Stomach (tissue), 9 donors: Measurements from ENCODE around the gene BICD2. TPM values are rescaled to one million over a fixed set of nuclear protein-coding genes. Genes with fewer than 3 reads are reported as not detected.
A peak's percentile ranks its signal among the peaks of the same experiment; 100 is the strongest.

Experiments
- DNase-seq, 2 donors: peaks; one replicate each; pipeline versions ENCODE4 v3.0.0 to v3.0.0-alpha.2; 2013 to 2019
- H3K27ac ChIP-seq, 5 donors: fragments of 200-600 bp in 4 of 5; sonication (generic) in 4 of 5; one replicate each; pipeline ENCODE4 v1.5.1; 2013 to 2019; ENCODE audit warnings: mild to moderate bottlenecking in 1 of 5, moderate library complexity in 1 of 5
- H3K27me3 ChIP-seq, 3 donors: fragments of 200-600 bp; sonication (generic); one replicate each; pipeline ENCODE4 v1.5.1; 2017 to 2019; ENCODE audit warnings: mixed run types in 1 of 3
- H3K36me3 ChIP-seq, 4 donors: fragments of 200-600 bp; sonication (generic); 1 replicate in 3 of 4; 2 replicates in 1 of 4; pipeline ENCODE4 v1.5.1; 2016 to 2019
- H3K4me1 ChIP-seq, 4 donors: fragments of 200-600 bp; sonication (generic); one replicate each; pipeline ENCODE4 v1.5.1; 2016 to 2019
- H3K4me3 ChIP-seq, 4 donors: fragments of 200-600 bp; sonication (generic) in 3 of 4; one replicate each; pipeline ENCODE4 v1.5.1; 2016 to 2019; ENCODE audit warnings: mild to moderate bottlenecking in 1 of 4
- H3K9me3 ChIP-seq, 4 donors: fragments of 200-600 bp; sonication (generic); one replicate each; pipeline ENCODE4 v1.5.1; 2016 to 2019
- EP300 ChIP-seq: sonication (generic); formaldehyde crosslinking; IDR thresholded peaks from one replicate; pipeline ENCODE4 v1.6.1; 2017; ENCODE audit warnings: antibody characterized with exemption
- POLR2A ChIP-seq, 4 donors: fragments of 450-650 bp; IDR thresholded peaks; one replicate each; pipeline ENCODE4 v1.6.1; 2016; ENCODE audit warnings: antibody characterized with exemption in 4 of 4, control low read depth in 2 of 4, mild to moderate bottlenecking in 1 of 4, moderate library complexity in 1 of 4
- POLR2AphosphoS5 ChIP-seq, 3 donors: sonication (generic); formaldehyde crosslinking; IDR thresholded peaks; one replicate each; pipeline ENCODE4 v1.6.1; 2016; ENCODE audit warnings: antibody characterized with exemption in 3 of 3
- WGBS, 5 donors: extraction: QIAGEN DNeasy Blood & Tissue Kit in 3 of 5; methylation state at CpG; one replicate each; pipeline versions ENCODE4 v1.1.5 to v1.1.7; 2013 to 2018; 5-methylcytosine and 5-hydroxymethylcytosine counted together
- intact Hi-C: fragments of 100-400 bp; cut with DNase I; formaldehyde crosslinking; loops from one replicate; pipeline ENCODE4 v1.15.1; 2023; ENCODE audit warnings: low total_unique reads
- polyA plus RNA-seq, 3 donors: library from polyadenylated mRNA; stranded (reverse); fragments of 200-250 nt; gene quantifications; one replicate each; pipeline ENCODE4 v1.2.3, GENCODE V29; 2013
- total RNA-seq, 5 donors: library from RNA; depleted of rRNA; stranded (reverse); fragments of >200 nt; gene quantifications; one replicate each; pipeline versions ENCODE4 v1.1.0 to v1.2.3, GENCODE V29; 2014 to 2016
- TF ChIP-seq, protein P1 (sequence below), 7 experiments: fragments of 450-650 bp in 4 of 7; fragments of 200-600 bp in 3 of 7; sonication (generic) in 3 of 7; IDR thresholded peaks; one replicate each; pipeline ENCODE4 v1.5.1; 2016 to 2019; ENCODE audit warnings: antibody characterized with exemption in 7 of 7, control low read depth in 2 of 7, mild to moderate bottlenecking in 1 of 7
- donor health status: healthy with polysubstance abuse.
- donor health status: Bipolar disorder and iron deficiency.
- donor health status: healthy.

The BICD2 gene
- total and polyA plus RNA-seq, 8 donors = 5.9 to 32.6 (median 16.4) TPM

DNA sequence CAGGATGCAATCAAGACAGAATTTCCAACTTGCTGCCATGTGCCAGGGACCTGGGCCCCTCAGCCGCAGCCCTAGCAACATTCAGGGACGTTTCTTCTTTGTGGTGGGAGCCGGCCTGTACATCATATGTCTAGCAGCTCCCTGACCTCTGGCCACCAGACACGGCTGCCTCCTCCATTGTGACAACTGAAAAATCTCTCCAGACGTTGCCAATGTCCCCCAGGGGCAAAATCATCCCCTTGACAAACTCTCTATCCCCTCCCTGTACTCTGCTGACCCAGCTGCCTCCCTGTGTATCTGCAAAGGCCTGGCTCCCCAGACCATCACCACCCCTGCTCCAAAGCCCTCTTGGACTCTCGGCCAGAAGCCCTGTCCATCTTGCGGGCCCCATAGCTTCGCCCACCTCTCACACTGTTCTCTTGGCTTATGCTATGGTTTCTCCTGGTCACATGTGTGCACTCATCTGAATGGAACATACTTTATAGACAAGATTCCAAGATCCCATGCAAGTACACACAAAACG, 40.8 kb downstream of the BICD2 start:
- no peak for TF ChIP-seq EP300
- TF ChIP-seq, protein P1, sequence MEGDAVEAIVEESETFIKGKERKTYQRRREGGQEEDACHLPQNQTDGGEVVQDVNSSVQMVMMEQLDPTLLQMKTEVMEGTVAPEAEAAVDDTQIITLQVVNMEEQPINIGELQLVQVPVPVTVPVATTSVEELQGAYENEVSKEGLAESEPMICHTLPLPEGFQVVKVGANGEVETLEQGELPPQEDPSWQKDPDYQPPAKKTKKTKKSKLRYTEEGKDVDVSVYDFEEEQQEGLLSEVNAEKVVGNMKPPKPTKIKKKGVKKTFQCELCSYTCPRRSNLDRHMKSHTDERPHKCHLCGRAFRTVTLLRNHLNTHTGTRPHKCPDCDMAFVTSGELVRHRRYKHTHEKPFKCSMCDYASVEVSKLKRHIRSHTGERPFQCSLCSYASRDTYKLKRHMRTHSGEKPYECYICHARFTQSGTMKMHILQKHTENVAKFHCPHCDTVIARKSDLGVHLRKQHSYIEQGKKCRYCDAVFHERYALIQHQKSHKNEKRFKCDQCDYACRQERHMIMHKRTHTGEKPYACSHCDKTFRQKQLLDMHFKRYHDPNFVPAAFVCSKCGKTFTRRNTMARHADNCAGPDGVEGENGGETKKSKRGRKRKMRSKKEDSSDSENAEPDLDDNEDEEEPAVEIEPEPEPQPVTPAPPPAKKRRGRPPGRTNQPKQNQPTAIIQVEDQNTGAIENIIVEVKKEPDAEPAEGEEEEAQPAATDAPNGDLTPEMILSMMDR (IDR thresholded peaks at IDR 0.05) = no peak
- H3K27ac ChIP-seq = no peak overlapping the region
- intact Hi-C loops = no loop called here
- H3K27me3 ChIP-seq = no peaks in the 10 kb centered on the region
- peak in 1 of 2 donors; percentile 17 for DNase-seq
- WGBS, 5 donors = 70 to 83% (median 75%) methylated on average over 9 of the region's 9 CpGs
- no peak overlapping the region for H3K4me3 ChIP-seq
- H3K4me1 ChIP-seq = peaks cover 0 to 21% (median 7%) of the 10 kb centered on the region in 4 donors
- H3K9me3 ChIP-seq = no peaks in the 10 kb centered on the region
- H3K36me3 ChIP-seq = peaks cover 42 to 94% (median 90%) of the 10 kb centered on the region in 4 donors

DNA sequence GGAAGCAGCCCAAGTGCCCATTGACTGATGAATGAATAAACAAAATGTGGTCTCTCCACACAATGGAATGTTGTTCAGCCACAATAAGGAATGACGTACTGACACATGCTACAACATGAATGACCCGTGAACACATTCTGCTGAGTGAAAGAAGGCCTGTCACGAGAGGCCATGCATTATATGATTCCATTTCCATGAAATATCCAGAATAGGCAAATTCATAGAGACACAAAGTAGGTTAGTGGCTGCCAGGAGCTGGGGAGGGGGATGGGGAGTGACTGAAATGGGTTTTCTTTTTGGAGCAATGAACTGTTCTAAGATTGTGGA, 41.4 kb downstream of the BICD2 start:
- no peak overlapping the region for H3K4me3 ChIP-seq
- H3K4me1 ChIP-seq = peaks cover 0 to 21% (median 7%) of the 10 kb centered on the region in 4 donors
- no peaks in the 10 kb centered on the region for H3K9me3 ChIP-seq
- TF ChIP-seq EP300 (no peak), POLR2AphosphoS5 (IDR thresholded peaks at IDR 0.05) (no peak), POLR2A (IDR thresholded peaks at IDR 0.05) (no peak)
- TF ChIP-seq, protein P1 (IDR thresholded peaks at IDR 0.05) = no peak
- no peaks in the 10 kb centered on the region for H3K27me3 ChIP-seq
- intact Hi-C loops = no loop called here
- no peak overlapping the region for H3K27ac ChIP-seq
- peaks cover 42 to 94% (median 90%) of the 10 kb centered on the region in 4 donors for H3K36me3 ChIP-seq
- DNase-seq = no peak
- 39 to 65% (median 51%) methylated on average over 3 of the region's 3 CpGs for WGBS, 5 donors

DNA sequence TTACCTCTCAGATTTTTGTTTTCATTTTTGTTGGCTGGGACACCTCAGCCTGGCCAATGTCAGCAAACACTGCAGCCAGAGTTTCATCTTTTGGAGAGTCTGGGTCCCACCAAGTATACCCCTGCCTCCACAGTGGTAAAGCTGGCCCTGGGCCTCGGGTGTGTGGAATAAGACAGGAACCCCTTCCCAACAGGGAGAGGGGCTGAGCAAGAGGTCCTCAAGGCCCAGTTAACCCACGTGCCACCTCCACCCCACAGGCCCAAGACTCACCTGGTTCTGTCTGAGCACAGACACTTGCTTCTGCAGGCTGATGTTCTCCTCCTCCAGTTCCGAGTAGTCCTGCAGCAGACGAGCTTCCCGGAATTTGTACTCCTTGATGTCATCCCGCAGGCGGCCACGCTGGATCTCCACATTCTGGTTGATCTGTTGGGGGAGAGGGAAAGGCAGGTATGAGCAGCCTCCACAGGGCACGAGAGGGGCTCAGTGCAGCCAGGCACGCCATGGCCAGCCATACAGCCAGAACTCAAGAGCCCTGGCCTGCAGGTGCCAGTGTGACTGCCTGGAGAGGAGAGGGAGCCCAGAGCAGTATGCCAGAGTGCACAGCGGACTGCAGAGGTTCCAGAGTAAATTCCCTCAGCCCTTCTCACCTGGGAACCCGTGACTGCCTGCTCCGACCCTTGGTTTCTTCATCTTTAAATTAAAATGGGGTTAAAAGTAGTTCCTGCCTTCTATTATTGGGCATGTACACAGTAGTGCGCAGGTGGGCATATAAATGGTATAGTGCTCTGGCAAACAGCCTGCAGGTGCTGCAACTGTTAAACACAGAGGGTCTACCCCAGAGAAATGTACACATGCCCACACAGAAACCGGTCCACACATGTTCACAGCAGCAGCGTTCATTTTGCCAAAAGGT, 42.0 kb downstream of the BICD2 start:
- DNase-seq = peak in 1 of 2 donors; percentile 54
- TF ChIP-seq, protein P1 (IDR thresholded peaks at IDR 0.05) = no peak
- TF ChIP-seq POLR2AphosphoS5 (IDR thresholded peaks at IDR 0.05) (no peak), EP300 (no peak), POLR2A (IDR thresholded peaks at IDR 0.05) (no peak)
- H3K36me3 ChIP-seq = peaks cover 45 to 94% (median 90%) of the 10 kb centered on the region in 4 donors
- H3K4me1 ChIP-seq = peaks cover 0 to 21% (median 7%) of the 10 kb centered on the region in 4 donors
- no peak overlapping the region for H3K27ac ChIP-seq
- H3K9me3 ChIP-seq = no peaks in the 10 kb centered on the region
- no peak overlapping the region for H3K4me3 ChIP-seq
- 84 to 91% (median 86%) methylated on average over 14 to 16 of the region's 16 CpGs for WGBS, 5 donors
- intact Hi-C loops = no loop called here
- no peaks in the 10 kb centered on the region for H3K27me3 ChIP-seq

DNA sequence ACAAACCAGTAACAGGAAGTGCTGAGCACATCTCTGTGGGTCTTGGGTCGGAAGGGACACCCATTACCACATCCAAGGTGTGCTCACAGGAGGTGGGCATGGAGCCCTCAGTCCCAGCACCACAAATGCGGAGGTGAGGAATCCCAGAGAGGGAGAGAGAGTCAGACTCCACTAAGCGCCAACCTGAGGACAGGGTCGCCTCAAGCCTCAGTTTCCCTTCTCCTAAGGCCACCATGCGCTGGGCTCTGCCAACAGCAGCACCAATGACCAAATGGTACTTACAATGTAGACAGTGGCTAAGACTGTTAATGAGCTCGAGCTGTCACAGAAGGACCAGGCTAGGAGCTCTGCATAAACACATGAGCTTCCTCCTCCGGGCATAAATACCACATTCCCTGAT, 43.1 kb downstream of the BICD2 start:
- Histone ChIP-seq H3K4me3 (no peak overlapping the region), H3K27ac (no peak overlapping the region), H3K9me3 (no peaks in the 10 kb centered on the region), H3K36me3 (peaks cover 52 to 93% (median 90%) of the 10 kb centered on the region in 4 donors), H3K27me3 (no peaks in the 10 kb centered on the region), H3K4me1 (peaks cover 0 to 16% (median 8%) of the 10 kb centered on the region in 4 donors)
- DNase-seq = peak in 1 of 2 donors; percentile 0
- intact Hi-C loops = no loop called here
- WGBS, 5 donors = 82 to 89% (median 88%) methylated on average over 6 to 7 of the region's 7 CpGs
- TF ChIP-seq POLR2AphosphoS5 (IDR thresholded peaks at IDR 0.05) (no peak), POLR2A (IDR thresholded peaks at IDR 0.05) (no peak), EP300 (no peak)
- TF ChIP-seq, protein P1 (IDR thresholded peaks at IDR 0.05) = no peak
